ENCODE results near the gene TMEM135.

DNA sequence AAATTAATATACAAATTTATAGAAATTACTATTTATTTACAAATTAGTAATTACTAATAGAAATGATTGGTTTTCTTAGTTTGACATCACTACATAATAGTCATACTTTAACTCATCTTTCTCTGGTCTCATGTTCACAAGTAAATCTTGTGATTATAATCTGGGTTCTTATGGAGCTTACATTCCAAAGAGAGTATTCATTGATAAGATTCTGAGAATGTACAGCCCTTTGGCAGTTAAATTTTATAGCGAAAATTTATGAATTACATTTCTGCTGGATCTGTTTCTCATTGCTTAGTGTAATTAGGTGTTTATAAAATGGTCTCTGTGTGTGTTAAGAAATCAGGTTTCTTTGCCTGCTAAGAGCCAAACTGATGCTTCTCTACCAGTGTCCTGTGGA lies 175.2 kb downstream of the TMEM135 start:
- TF ChIP-seq, protein P1, sequence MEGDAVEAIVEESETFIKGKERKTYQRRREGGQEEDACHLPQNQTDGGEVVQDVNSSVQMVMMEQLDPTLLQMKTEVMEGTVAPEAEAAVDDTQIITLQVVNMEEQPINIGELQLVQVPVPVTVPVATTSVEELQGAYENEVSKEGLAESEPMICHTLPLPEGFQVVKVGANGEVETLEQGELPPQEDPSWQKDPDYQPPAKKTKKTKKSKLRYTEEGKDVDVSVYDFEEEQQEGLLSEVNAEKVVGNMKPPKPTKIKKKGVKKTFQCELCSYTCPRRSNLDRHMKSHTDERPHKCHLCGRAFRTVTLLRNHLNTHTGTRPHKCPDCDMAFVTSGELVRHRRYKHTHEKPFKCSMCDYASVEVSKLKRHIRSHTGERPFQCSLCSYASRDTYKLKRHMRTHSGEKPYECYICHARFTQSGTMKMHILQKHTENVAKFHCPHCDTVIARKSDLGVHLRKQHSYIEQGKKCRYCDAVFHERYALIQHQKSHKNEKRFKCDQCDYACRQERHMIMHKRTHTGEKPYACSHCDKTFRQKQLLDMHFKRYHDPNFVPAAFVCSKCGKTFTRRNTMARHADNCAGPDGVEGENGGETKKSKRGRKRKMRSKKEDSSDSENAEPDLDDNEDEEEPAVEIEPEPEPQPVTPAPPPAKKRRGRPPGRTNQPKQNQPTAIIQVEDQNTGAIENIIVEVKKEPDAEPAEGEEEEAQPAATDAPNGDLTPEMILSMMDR (IDR thresholded peaks at IDR 0.05; ENCODE audit: insufficient read depth, low read length, poor library complexity, severe bottlenecking) = no peak
- TF ChIP-seq EZH2phosphoT487 (conservative IDR thresholded peaks at IDR 0.05; ENCODE audit: low read length) = no peak
